ENCODE data around the gene GET3.

- TF ChIP-seq CTCF (IDR thresholded peaks at IDR 0.05; ENCODE audit: low read depth, low read length, poor library complexity, severe bottlenecking): no peak
- no peak for TF ChIP-seq EZH2phosphoT487 (IDR thresholded peaks at IDR 0.05; ENCODE audit: borderline replicate concordance, low read length)
Observed at GRCh38 chr19:12736995-12737834, at the start of gene GET3.

Measured in DOHH2 (cell line).